GM21515 (cell line): Measurements from ENCODE around the gene SLC27A1.
"Not testable (repeated sequence)": the region's sequence is repeated elsewhere in the genome, so short reads cannot be mapped to it uniquely, and the experiment has no call there.

Experiments used
- ATAC-seq: cut with Tn5 transposase; IDR thresholded peaks from one replicate; pipeline ENCODE4 v1.9.1; 2021; ENCODE audit not compliant: unreplicated experiment

SLC27A1 gene

GRCh38 chr19:17538684-17539237 lies 68.4 kb downstream of the SLC27A1 start:
- ATAC-seq = no peak

GRCh38 chr19:17539238-17540117 lies 69.2 kb downstream of the SLC27A1 start:
- ATAC-seq = peak; percentile 57

GRCh38 chr19:17540174-17540573 lies 69.8 kb downstream of the SLC27A1 start:
- ATAC-seq = no peak

- no peak for ATAC-seq
Observed at GRCh38 chr19:17541184-17541759, 70.9 kb downstream of the SLC27A1 start.

GRCh38 chr19:17542042-17542441 lies 71.7 kb downstream of the SLC27A1 start:
- ATAC-seq = no peak

- ATAC-seq = no peak
Observed at GRCh38 chr19:17542793-17543582, 72.7 kb downstream of the SLC27A1 start.

- no peak for ATAC-seq
Observed at GRCh38 chr19:17543986-17544385, 73.7 kb downstream of the SLC27A1 start.

GRCh38 chr19:17544418-17544817 lies 74.1 kb downstream of the SLC27A1 start:
- no peak for ATAC-seq

- no peak for ATAC-seq
Observed at GRCh38 chr19:17548145-17548544, 77.8 kb downstream of the SLC27A1 start.

GRCh38 chr19:17549085-17549740 lies 78.9 kb downstream of the SLC27A1 start:
- no peak for ATAC-seq

- ATAC-seq = no peak
Observed at GRCh38 chr19:17550076-17550667, 79.8 kb downstream of the SLC27A1 start.

- not testable (repeated sequence) for ATAC-seq
Observed at GRCh38 chr19:17552735-17553134, 82.4 kb downstream of the SLC27A1 start.

GRCh38 chr19:17553256-17553655 lies 82.9 kb downstream of the SLC27A1 start:
- no peak for ATAC-seq

GRCh38 chr19:17554968-17555479 lies 84.7 kb downstream of the SLC27A1 start:
- no peak for ATAC-seq

GRCh38 chr19:17555480-17555928 lies 85.2 kb downstream of the SLC27A1 start, which contains the start of gene COLGALT1:
Gene COLGALT1 (plus strand): TSS chr19:17555649. CDS start chr19:17555714, 65 bp downstream.
- peak; percentile 84 for ATAC-seq
